ENCODE data around the gene SATL1. TPM values are rescaled to one million over a fixed set of nuclear protein-coding genes. Genes with fewer than 3 reads are reported as not detected.

The SATL1 gene
- total and polyA plus RNA-seq, 2 of the 13 experiments (the other 11 are each of a cell fraction or from before 2014, with no cell fraction given), result not detected

DNA sequence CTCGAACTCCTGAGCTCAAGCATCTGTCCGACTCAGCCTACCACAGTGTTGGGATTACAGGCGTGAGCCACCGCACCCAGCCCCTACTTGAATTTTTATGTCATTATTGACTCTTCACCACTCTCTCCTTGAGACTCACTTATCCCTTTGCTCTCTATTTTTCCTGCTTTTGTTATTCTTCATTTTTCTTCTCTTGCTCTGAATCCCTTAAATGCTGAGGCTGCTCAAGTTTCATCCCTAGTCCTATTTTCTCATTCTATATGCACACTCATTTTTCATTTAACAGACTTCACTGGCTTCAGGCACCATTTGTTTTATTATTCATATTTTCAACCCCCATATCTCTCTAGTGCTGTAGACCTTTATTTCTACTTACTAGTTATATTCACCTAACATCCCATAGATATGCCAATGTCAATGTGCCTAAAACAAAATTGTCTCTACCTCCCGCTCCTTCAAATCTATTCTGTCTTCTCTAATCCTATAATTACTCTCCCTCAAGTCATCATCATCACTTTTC, 154.2 kb downstream of the SATL1 start (continued):
- TF ChIP-seq, protein P1, sequence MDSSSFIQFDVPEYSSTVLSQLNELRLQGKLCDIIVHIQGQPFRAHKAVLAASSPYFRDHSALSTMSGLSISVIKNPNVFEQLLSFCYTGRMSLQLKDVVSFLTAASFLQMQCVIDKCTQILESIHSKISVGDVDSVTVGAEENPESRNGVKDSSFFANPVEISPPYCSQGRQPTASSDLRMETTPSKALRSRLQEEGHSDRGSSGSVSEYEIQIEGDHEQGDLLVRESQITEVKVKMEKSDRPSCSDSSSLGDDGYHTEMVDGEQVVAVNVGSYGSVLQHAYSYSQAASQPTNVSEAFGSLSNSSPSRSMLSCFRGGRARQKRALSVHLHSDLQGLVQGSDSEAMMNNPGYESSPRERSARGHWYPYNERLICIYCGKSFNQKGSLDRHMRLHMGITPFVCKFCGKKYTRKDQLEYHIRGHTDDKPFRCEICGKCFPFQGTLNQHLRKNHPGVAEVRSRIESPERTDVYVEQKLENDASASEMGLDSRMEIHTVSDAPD (CRISPR knock-in tag; IDR thresholded peaks at IDR 0.05), result no peak
- TF ChIP-seq PPARG (CRISPR knock-in tag; conservative IDR thresholded peaks at IDR 0.05), result no peak
- no peak for TF ChIP-seq ZFP90 (CRISPR knock-in tag; IDR thresholded peaks at IDR 0.05; ENCODE audit: borderline replicate concordance)
- TF ChIP-seq, protein P2, sequence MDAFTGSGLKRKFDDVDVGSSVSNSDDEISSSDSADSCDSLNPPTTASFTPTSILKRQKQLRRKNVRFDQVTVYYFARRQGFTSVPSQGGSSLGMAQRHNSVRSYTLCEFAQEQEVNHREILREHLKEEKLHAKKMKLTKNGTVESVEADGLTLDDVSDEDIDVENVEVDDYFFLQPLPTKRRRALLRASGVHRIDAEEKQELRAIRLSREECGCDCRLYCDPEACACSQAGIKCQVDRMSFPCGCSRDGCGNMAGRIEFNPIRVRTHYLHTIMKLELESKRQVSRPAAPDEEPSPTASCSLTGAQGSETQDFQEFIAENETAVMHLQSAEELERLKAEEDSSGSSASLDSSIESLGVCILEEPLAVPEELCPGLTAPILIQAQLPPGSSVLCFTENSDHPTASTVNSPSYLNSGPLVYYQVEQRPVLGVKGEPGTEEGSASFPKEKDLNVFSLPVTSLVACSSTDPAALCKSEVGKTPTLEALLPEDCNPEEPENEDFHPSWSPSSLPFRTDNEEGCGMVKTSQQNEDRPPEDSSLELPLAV (CRISPR knock-in tag; conservative IDR thresholded peaks at IDR 0.05; ENCODE audit: low read depth), result no peak

DNA sequence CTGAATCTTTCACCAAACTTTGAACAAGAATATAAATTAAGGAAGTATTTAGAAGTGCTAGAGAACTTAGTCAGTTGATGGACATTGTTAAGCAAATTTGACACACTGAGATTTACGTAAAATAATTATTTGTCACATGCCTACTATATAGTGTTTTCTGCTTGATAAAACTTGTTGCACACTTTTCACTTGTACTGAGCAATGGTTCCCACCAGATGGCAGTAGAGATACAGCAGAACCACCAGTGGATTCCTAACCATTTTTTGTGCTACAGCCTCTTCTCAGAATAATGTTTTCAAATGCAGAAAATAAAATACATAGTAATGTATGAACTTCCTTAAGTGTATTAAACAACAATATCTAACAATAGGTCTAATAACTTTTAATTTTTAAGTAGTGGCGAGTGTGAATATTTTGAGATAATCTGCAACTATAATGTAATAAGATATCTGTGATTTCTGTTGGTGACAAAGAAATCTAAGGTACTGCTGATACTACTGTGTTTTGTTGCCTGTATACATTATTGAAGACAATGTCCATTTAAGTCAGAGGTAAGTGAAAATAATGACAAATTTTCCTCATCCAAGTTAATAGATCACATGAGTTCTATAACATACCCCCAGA, 158.7 kb downstream of the SATL1 start:
- ChIA-PET CTCF (ENCODE audit: low intra/inter-chr PET ratio, low total read pairs) (no interaction called here), POLR2A (no interaction called here)
- intact Hi-C loops (cut with micrococcal nuclease; ENCODE audit: unreplicated experiment), result loop anchor here (2.0 kb wide), 1 partner anchor 460 kb away; no protein-coding TSS in a partner anchor
- Histone ChIP-seq H3K4me3 (replicated peaks in 1 of 3; ENCODE audit: insufficient read depth in 1 of 3, low read depth in 2 of 3, low read length in 3 of 3) (no peak overlapping the region), H3K27ac (ENCODE audit: extremely low read length, insufficient read depth, low read length) (no peak overlapping the region), H4K20me1 (ENCODE audit: insufficient read depth, low read length) (no peaks in the 10 kb centered on the region), H3K4me2 (ENCODE audit: low read depth, low read length) (no peak overlapping the region), H3K79me2 (ENCODE audit: insufficient read depth, low read length) (no peaks in the 10 kb centered on the region), H2AFZ (ENCODE audit: low read length) (no peak overlapping the region), H3K27me3 (ENCODE audit: control insufficient read depth in 1 of 2, insufficient read depth in 2 of 2, low read length in 2 of 2) (no peaks in the 10 kb centered on the region), H3K36me3 (replicated peaks in 1 of 2; ENCODE audit: control insufficient read depth in 1 of 2, insufficient read depth in 2 of 2, low read length in 2 of 2) (no peaks in the 10 kb centered on the region; a peak in 1 of 5 replicates), H3K9ac (ENCODE audit: insufficient read depth, low read depth, low read length) (no peak overlapping the region), H3K4me1 (ENCODE audit: insufficient read depth, low read length) (no peaks in the 10 kb centered on the region), H3K9me3 (ENCODE audit: low read length) (no peaks in the 10 kb centered on the region)
- 73% methylated on average over 2 of the region's 2 CpGs for WGBS (ENCODE audit: low lambda C conversion rate)
- BruUV-seq (replicated peaks), result no TSS peak
- FAIRE-seq (peak; percentile 55), ATAC-seq (no peak; the same call in 2 of the 3 replicates), DNase-seq (ENCODE audit: low spot score) (peak; percentile 11)
- TF ChIP-seq STAG1 (CRISPR knock-in tag; IDR thresholded peaks at IDR 0.05), result peak; percentile 35; the same call in 1 of the 2 replicates
- no peak for TF ChIP-seq FIP1L1 (IDR thresholded peaks at IDR 0.05; ENCODE audit: borderline replicate concordance, insufficient read depth, low read depth, low read length)
- TF ChIP-seq, protein P3, sequence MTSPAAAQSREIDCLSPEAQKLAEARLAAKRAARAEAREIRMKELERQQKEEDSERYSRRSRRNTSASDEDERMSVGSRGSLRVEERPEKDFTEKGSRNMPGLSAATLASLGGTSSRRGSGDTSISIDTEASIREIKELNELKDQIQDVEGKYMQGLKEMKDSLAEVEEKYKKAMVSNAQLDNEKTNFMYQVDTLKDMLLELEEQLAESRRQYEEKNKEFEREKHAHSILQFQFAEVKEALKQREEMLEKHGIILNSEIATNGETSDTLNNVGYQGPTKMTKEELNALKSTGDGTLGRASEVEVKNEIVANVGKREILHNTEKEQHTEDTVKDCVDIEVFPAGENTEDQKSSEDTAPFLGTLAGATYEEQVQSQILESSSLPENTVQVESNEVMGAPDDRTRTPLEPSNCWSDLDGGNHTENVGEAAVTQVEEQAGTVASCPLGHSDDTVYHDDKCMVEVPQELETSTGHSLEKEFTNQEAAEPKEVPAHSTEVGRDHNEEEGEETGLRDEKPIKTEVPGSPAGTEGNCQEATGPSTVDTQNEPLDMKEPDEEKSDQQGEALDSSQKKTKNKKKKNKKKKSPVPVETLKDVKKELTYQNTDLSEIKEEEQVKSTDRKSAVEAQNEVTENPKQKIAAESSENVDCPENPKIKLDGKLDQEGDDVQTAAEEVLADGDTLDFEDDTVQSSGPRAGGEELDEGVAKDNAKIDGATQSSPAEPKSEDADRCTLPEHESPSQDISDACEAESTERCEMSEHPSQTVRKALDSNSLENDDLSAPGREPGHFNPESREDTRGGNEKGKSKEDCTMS (CRISPR knock-in tag; conservative IDR thresholded peaks at IDR 0.05), result no peak
- TF ChIP-seq, protein P4, sequence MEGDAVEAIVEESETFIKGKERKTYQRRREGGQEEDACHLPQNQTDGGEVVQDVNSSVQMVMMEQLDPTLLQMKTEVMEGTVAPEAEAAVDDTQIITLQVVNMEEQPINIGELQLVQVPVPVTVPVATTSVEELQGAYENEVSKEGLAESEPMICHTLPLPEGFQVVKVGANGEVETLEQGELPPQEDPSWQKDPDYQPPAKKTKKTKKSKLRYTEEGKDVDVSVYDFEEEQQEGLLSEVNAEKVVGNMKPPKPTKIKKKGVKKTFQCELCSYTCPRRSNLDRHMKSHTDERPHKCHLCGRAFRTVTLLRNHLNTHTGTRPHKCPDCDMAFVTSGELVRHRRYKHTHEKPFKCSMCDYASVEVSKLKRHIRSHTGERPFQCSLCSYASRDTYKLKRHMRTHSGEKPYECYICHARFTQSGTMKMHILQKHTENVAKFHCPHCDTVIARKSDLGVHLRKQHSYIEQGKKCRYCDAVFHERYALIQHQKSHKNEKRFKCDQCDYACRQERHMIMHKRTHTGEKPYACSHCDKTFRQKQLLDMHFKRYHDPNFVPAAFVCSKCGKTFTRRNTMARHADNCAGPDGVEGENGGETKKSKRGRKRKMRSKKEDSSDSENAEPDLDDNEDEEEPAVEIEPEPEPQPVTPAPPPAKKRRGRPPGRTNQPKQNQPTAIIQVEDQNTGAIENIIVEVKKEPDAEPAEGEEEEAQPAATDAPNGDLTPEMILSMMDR (CRISPR knock-in tag; IDR thresholded peaks at IDR 0.05), result peak; percentile 51
- in situ Hi-C loops (cut with HindIII; ENCODE audit: extremely low pct_ligation_motif_present, low pct_unique_long_range_greater_than_20kb), result no loop called here

Measured in HepG2 (cell line).